HG03442 (cell line): Measurements from ENCODE around the gene SCAPER.

Experiments used
- ATAC-seq: cut with Tn5 transposase; IDR thresholded peaks from one replicate; pipeline ENCODE4 v1.9.1; 2021; ENCODE audit warnings: mild to moderate bottlenecking, moderate library complexity; ENCODE audit not compliant: unreplicated experiment

Gene SCAPER

GRCh38 chr15:76342058-76342381, 563.1 kb downstream of the SCAPER start:
- ATAC-seq = no peak

- ATAC-seq = no peak
Observed at GRCh38 chr15:76341366-76342057, 563.6 kb downstream of the SCAPER start.

- ATAC-seq = no peak
Observed at GRCh38 chr15:76340803-76341365, 564.3 kb downstream of the SCAPER start.

- ATAC-seq = no peak
Observed at GRCh38 chr15:76340198-76340802, 564.8 kb downstream of the SCAPER start.

GRCh38 chr15:76339305-76340197, 565.6 kb downstream of the SCAPER start:
- no peak for ATAC-seq

- ATAC-seq = no peak
Observed at GRCh38 chr15:76338486-76339304, 566.4 kb downstream of the SCAPER start.

GRCh38 chr15:76337696-76338485, 567.2 kb downstream of the SCAPER start:
- ATAC-seq = no peak

GRCh38 chr15:76337059-76337695, 568.0 kb downstream of the SCAPER start:
- ATAC-seq = no peak

GRCh38 chr15:76336254-76337058, 568.7 kb downstream of the SCAPER start, which contains the start of gene ISL2:
Gene ISL2, plus strand, starts transcription at chr15:76336773. Its CDS starts 111 bp downstream, at chr15:76336884.
- peak; percentile 51 for ATAC-seq

- no peak for ATAC-seq
Observed at GRCh38 chr15:76335307-76336253, 569.6 kb downstream of the SCAPER start.

- no peak for ATAC-seq
Observed at GRCh38 chr15:76334438-76335306, 570.5 kb downstream of the SCAPER start.

GRCh38 chr15:76333720-76334437, 571.3 kb downstream of the SCAPER start:
- no peak for ATAC-seq

GRCh38 chr15:76333309-76333708, 571.8 kb downstream of the SCAPER start:
- no peak for ATAC-seq

- no peak for ATAC-seq
Observed at GRCh38 chr15:76332796-76333195, 572.3 kb downstream of the SCAPER start.

GRCh38 chr15:76330080-76330680, 575.0 kb downstream of the SCAPER start:
- no peak for ATAC-seq
